Bronchial epithelial cell (primary cell): ENCODE results near the gene STRN3. TPM values are rescaled to one million over a fixed set of nuclear protein-coding genes. Genes with fewer than 3 reads are reported as not detected.
A peak's percentile ranks its signal among the peaks of the same experiment; 100 is the strongest.
"Not testable (repeated sequence)": the region's sequence is repeated elsewhere in the genome, so short reads cannot be mapped to it uniquely, and the experiment has no call there.

Experiments
- DNase-seq: peaks from one replicate; pipeline ENCODE4 v3.0.0-alpha.2; 2010; ENCODE audit warnings: low read depth
- FAIRE-seq: peaks from 2 replicates; lab custom pipeline; 2011; peaks lifted over from hg19 to GRCh38; lab: Jason Lieb, UNC
- H3K27me3 ChIP-seq: 2 replicates; pipeline ENCODE4 v1.5.1; 2011; ENCODE audit warnings: low read length; ENCODE audit not compliant: control insufficient read depth, insufficient read depth
- H3K36me3 ChIP-seq: 2 replicates; pipeline ENCODE4 v1.5.1; 2011; ENCODE audit warnings: low read length; ENCODE audit not compliant: control insufficient read depth, insufficient read depth
- H3K4me3 ChIP-seq: 2 replicates; pipeline ENCODE4 v1.5.1; 2011; ENCODE audit warnings: mild to moderate bottlenecking, low read depth, low read length, control low read depth
- CTCF ChIP-seq: IDR thresholded peaks from 2 replicates; pipeline ENCODE4 v1.5.1; 2011; ENCODE audit warnings: mild to moderate bottlenecking, moderate library complexity, low read length, control low read depth, inconsistent platforms; ENCODE audit not compliant: insufficient read depth, severe bottlenecking
- total RNA-seq: library from RNA; depleted of rRNA; stranded (reverse); fragments of >200 nt; gene quantifications from 2 replicates; pipeline ENCODE4 v1.2.1, GENCODE V29; 2014

Gene STRN3
- total RNA-seq, 1 donor from 2014 or later = 76.9 TPM

DNA sequence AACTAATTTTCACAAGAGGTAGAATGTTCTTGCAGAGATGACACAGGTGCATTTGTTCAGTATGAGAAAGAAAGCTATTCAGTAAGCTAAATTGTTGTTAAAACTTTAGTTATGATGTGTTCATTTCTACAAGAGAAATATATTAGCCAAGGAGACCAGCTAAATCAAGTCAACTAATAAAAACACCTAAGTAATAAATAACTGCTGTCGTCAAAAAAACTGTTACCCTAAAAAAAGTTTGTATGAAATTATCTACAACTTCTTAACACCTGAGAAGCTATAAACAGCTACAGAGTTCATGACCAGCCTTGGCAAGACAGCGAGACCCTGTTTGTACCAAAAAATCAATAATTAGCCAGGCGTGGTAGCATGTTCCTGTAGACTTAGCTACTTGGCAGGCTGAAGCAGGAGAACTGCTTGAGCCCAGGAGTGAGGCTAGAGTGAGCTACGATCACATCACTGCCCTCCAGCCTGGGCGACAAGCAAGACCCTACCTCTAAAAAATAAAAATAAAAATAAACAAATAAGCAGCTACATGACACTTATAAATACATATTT, 68.3 kb downstream of the STRN3 start:
- Histone ChIP-seq H3K4me3 (no peak overlapping the region), H3K36me3 (peaks cover 3% of the 10 kb centered on the region), H3K27me3 (no peaks in the 10 kb centered on the region)
- no peak for TF ChIP-seq CTCF
- FAIRE-seq (no peak), DNase-seq (no peak)

DNA sequence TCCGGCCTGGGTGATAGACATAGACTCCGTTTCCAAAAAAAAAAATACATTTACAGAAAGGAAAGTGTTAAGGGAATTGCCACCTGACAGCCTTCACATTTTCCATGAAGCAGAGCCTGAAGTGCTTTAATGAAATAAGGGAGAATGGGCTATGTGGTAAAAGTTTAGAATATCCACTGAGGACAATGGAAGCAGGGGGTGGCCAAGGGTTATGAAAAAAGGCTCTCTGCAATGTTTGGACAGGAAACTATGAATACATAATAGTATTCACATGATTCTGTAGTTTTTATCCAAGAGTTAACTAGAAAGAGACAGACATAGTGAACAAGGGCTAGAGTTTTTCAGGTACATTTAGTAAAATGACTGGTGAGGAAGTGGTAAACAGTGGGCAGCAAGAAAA, 76.5 kb downstream of the STRN3 start:
- DNase-seq (no peak), FAIRE-seq (no peak)
- no peak for TF ChIP-seq CTCF
- Histone ChIP-seq H3K36me3 (peaks cover 9% of the 10 kb centered on the region), H3K27me3 (no peaks in the 10 kb centered on the region), H3K4me3 (no peak overlapping the region)

DNA sequence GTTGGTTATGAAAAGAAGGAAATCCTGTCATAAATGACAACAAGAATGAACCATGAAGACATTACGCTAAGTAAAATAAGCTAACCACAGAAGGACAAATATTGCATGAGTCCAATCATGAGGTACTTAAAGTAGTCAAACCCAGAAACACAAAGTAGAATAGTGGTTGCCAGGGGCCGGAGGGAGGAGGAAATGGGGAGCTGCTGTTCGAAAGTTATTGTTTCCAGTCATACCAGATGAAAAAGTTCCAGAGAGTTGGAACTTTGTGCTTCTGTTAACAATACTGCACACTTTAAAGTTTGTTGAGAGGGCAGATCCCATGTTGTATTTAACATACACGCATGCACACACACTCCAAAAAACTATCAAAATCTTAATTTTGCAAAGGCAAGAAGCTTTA, 82.5 kb downstream of the STRN3 start:
- Histone ChIP-seq H3K4me3 (no peak overlapping the region), H3K36me3 (peaks cover 6% of the 10 kb centered on the region), H3K27me3 (no peaks in the 10 kb centered on the region)
- no peak for DNase-seq
- no peak for TF ChIP-seq CTCF
- no peak for FAIRE-seq

GRCh38 chr14:30940886-30941285, 85.3 kb downstream of the STRN3 start:
- Histone ChIP-seq H3K4me3 (no peak overlapping the region), H3K27me3 (no peaks in the 10 kb centered on the region), H3K36me3 (peaks cover 4% of the 10 kb centered on the region)
- no peak for TF ChIP-seq CTCF
- no peak for DNase-seq
- no peak for FAIRE-seq

DNA sequence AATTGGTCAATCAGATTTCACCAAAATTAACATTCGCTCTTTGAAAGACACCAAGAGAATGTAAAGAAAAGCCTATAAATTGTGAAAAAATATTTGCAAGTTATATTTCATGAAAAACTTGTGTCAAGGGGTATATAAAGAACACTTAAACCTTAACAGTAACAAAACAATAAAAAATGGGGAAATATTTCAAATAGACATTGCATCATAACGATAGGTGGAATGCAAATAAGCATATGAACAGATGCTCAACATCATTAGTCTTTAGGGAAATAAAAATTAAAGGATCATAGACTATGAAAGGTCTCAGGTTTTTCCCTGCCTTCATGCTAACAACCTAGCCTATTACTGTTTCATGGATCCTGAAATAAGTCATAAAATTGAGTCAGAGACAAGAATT, 87.6 kb downstream of the STRN3 start:
- no peak overlapping the region for H3K4me3 ChIP-seq
- TF ChIP-seq CTCF = no peak
- DNase-seq (no peak), FAIRE-seq (no peak)
- H3K36me3 ChIP-seq = peaks cover 2% of the 10 kb centered on the region
- no peaks in the 10 kb centered on the region for H3K27me3 ChIP-seq

- no peak overlapping the region for H3K4me3 ChIP-seq
- no peak for FAIRE-seq
- no peaks in the 10 kb centered on the region for H3K27me3 ChIP-seq
- peaks cover 4% of the 10 kb centered on the region for H3K36me3 ChIP-seq
- peak; percentile 13 for DNase-seq
- TF ChIP-seq CTCF = no peak
Measured at GRCh38 chr14:30935445-30935844, 90.7 kb downstream of the STRN3 start.

- H3K27me3 ChIP-seq, H3K4me3 ChIP-seq, H3K36me3 ChIP-seq, DNase-seq, FAIRE-seq: not testable (repeated sequence)
Measured at GRCh38 chr14:30933937-30934336, 92.2 kb downstream of the STRN3 start.
